Measurements from ENCODE around the gene TLCD5.
A peak's percentile ranks its signal among the peaks of the same experiment; 100 is the strongest.

The TLCD5 gene

DNA sequence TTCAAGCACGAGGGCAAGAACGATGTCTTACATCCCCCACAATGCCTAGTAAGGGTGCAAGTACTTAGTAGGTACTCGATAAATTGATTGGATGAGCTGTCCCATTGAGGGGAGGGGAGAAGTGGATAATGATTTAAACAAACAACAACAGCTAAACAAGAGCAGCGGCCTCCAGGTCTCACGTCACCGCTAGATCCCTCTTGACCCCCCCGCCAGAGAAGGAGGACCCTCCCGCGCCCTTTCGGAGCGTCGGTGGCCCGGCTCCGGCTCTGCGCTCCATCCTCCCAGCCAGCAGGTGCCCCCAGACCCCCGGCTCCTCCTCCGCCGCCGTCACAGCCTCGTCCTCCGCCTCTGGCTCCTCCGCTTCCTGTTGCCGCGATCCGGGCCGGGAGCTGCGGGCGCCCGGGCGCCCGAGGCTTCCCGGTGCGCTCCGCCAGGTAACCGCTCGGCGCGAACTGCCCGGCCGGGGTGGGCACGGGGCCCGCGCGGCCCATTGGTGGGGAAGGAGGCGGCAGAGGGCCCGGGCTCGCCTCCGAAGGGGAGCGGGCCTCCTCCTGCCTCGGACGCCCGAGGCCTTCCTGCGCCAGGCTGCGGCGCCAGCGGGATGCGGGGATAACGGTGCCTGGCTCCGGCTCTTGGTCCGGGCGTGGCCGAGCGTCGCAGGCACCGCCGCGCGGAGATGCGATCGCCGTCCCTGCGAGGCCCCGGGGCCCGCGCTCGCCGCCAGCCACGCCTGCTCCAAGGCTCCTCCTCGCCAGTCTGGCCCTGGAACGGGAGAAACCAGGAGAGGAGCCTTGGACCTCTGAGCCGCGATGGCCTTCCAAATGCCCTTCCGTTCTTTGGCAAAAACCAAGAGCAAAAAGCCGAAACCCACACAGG lies at the start of gene TLCD5:
Gene TLCD5 (plus strand): TSS at position 368 of the 879 bp plus-strand sequence. CDS start 2,143 bp downstream, outside the sequence.
- peak; percentile 73 to 79 for DNase-seq

DNA sequence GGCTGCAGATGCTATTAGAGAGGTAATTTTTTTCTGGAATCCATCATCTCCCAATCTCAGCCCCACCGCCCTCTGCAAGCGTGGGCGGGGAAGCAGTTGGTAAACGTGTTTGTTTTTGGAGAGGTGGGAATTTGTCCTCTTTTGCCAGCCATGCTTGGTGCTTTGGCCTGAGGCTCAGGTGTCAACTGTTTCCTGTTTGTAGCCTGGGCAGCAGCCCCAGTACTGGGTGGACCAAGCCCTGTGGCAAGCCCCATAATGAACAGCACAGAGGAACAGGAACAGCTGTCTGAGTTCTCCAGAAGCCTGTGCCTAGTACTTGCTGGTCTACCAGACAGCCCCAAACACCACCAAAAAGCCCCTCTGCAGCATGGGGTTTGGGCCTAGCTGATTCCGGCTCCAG lies 45.6 kb upstream of the TLCD5 start:
- DNase-seq, result no peak

GRCh38 chr11:120280600-120281051 lies 44.5 kb upstream of the TLCD5 start:
- DNase-seq, result no peak

DNA sequence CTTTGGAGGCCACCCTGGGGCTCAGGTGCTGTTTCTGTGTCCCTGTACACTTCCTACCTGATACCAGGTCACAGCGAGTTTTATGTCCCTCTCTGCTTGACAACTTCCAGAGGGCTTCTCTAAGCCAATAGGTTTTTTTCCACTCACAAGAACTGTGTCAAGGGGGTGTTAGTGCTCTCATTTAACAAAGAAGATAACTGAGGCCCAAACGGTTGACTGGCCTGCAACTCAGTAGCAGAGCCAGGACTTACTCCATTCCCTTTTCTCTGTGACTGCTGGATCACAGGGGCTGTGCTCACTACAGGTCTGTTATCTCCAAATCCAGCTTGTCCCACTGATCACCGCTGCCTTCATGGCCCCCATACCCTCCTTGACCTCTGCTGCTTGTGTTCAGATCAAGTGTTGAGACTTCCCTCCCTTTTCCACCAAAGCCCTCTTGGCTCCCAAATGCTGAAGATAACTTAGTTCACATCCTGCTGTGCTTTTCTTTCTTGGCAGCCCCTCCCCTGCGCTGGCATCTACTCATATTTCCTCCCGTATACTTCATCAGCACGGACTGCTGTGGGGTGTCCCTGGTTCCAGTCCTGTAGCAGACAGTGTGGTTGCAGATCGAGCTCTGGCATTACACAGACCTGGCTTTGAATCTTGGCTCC lies 43.8 kb upstream of the TLCD5 start:
- DNase-seq, result no peak

- no peak for DNase-seq
Observed at GRCh38 chr11:120283124-120283523, 42.0 kb upstream of the TLCD5 start.

- no peak for DNase-seq
Observed at GRCh38 chr11:120284272-120284671, 40.8 kb upstream of the TLCD5 start.

GRCh38 chr11:120285256-120285655 lies 39.8 kb upstream of the TLCD5 start:
- no peak for DNase-seq

GRCh38 chr11:120288021-120288420 lies 37.1 kb upstream of the TLCD5 start:
- DNase-seq, result no peak

DNA sequence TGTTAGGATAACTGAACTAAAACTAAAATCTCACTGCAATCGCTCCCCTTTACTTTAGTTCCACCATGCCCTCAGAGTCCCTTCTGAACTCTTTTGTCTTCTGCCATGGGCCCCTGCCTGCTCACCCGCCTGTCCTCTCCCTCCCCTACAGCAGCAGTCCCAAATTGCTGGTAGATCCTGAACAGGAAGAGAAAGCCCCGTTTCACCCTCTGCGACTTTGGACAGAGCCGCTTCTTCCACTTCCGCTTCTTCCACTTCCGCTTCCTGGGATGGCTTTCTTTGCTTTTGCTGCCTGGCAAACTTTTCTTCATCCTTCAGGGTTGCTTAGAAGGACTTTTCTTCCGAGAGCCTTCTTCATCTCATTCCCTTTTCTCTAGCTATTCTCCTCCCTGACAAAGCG lies 35.7 kb upstream of the TLCD5 start:
- no peak for DNase-seq

- DNase-seq, result no peak
Observed at GRCh38 chr11:120290956-120291355, 34.1 kb upstream of the TLCD5 start.

- no peak for DNase-seq
Observed at GRCh38 chr11:120293038-120293800, 31.9 kb upstream of the TLCD5 start.

DNA sequence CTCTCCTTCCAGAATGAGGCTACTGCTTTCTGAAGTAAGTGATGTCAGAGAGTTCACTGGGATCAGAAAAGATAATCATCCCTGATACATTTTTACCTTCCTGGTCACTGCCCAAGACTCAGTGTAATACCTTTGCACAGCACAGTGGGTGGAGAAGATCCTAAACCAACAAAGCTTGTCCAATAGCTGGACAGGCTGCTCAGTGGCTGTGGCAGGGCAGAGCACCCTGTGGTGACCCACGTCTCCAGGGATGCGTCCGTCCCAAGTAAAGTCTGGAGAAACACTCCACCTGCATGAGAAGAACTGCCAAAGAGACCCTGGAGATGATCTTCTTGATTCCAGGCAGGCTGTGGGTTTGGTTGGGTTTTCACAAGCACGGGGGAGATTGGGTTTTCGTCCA lies 31.0 kb upstream of the TLCD5 start:
- DNase-seq, result no peak

DNA sequence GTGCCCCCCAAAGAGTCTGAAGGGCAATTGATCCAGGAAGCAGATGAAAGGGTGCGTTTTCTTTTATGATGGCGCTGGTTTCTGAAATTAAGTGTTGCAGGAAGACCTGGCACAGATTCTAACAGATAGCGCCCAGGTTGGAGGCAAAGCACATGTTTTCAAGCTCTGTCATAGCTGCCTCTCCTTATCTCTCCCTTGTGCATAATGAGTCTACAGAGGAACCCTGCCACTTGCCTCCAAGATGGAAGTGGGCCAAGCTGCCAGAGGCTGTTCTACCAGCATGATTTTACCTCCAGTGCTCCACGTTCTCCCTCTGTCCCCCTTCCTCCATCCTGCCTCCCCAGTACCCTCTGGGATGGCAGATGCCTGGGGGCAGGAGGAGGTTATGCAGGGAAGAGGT lies 30.0 kb upstream of the TLCD5 start:
- DNase-seq, result no peak

GRCh38 chr11:120296554-120296953 lies 28.5 kb upstream of the TLCD5 start:
- DNase-seq, result no peak

GRCh38 chr11:120298461-120298860 lies 26.6 kb upstream of the TLCD5 start:
- no peak for DNase-seq

- no peak for DNase-seq
Observed at GRCh38 chr11:120302001-120302805, 22.9 kb upstream of the TLCD5 start.

DNA sequence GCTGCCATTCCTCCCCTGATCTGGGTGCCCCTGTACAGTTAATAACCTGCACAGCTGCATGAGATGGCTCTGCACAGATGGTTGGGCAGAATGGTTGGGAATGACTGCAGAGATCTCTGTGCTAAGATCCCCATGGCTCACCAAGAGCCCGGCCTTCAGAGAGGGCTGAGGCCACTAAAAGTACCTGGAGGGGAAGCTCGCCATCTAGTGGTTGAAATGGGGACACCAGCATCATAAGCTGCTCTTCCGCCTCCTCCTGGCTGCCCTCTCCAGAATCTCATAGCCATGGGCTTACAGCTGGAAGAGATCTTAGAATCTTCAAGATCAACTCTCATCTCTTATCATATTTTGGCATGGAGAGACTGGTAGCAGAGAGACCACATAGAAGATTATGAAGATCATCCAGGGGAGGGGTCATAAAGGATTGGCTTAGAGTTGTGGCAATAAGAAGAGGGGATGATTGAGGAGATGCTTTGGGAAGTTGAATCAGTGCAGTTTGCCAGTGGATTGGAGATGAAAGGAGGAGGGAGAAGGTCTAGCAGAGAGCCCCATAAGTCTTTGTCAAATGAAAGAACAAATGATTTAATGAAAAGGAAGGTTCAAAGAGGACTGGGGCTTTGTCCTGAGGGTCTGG lies 22.0 kb upstream of the TLCD5 start:
- peak; percentile 28 to 61 for DNase-seq

DNA sequence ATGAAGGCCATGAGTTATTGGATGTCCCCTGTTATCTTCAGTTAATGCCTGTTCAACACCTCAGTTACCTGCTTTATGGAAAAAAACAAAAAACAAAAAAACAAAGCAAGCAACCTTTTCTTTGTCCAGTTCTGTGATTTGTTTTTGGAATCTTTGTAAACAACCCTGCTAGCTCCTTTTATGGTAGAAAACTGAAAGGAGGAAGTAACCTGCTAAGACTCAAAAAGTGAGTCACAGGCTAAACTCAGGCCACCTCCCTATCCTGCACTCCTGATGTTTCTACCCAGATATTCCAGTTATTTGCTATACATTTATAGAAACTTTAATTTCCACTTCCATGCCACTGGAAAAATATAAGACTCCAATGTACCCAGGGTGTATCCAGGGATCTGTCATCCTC lies 20.6 kb upstream of the TLCD5 start:
- no peak for DNase-seq

- DNase-seq, result no peak
Observed at GRCh38 chr11:120305286-120305685, 19.8 kb upstream of the TLCD5 start.

DNA sequence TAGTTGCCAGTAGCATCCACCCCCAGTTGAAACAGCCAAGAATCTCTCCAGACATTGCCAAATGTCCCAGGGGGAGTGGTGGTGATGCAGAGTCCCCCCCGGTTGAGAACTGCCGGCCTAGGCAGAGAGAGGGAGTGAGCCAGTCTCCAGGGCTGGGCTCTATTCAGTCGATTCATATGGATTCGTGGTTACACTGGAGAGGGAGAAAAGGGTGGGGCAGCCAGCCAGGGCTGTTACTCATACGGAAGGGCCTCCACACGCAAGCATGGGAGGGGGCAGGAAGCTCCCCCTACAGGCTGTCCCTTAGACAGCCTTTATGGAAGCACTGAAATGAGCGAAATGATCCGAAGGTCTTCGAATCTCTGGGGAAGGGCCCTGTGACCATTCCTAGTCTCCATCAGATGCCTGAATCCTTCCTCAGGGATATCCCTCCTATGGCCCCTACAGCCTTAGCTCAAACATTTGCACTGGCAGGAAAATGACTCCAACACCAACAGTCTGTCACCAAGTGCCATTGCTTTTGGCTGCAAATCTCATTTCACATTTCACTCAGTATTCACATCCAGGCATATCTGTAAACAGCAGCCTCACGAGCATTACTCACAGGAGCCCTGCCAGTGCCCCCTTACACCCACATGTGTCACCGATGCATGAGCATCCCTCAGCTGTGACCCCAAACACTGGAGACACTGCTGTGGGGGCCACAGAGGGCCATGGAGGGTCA lies 18.4 kb upstream of the TLCD5 start:
- DNase-seq, result no peak

DNA sequence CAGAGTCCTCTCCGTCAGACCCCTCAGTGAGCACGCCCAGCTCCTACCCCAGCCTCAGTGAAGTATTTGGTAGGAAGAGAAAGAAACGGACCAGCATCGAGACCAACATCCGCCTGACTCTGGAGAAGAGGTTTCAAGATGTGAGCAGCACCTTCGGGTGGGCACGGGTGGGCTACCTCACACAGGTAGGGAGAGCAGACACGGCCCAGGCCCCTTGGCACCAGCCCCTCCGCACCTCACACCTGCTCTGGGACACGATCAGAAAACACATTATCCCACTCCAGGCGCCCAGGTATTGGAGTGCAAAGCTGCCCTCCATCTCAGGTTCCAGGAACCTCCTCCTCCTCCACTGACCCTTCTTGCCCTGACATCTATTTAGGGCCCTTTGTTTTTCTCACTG lies 17.6 kb upstream of the TLCD5 start:
- no peak for DNase-seq
